GM23338 (cell line): ENCODE data around the gene GRID2. TPM values are rescaled to one million over a fixed set of nuclear protein-coding genes. Genes with fewer than 3 reads are reported as not detected.
A peak's percentile ranks its signal among the peaks of the same experiment; 100 is the strongest.

Source experiments
- ATAC-seq: fragments of 200-7000 bp; cut with Tn5 transposase; 3 replicates; pipeline ENCODE4 v1.9.1; 2020
- DNase-seq: peaks from one replicate; pipeline ENCODE4 v3.0.0-alpha.2; 2015; ENCODE audit warnings: low spot score
- H2AFZ ChIP-seq: fragments of 200-600 bp; sonication (generic); 2 replicates; pipeline ENCODE4 v1.8.0; 2016; ENCODE audit warnings: antibody characterized with exemption, mild to moderate bottlenecking, moderate library complexity
- H3F3A ChIP-seq: fragments of 200-600 bp; sonication (generic); replicated peaks from 2 replicates; pipeline ENCODE4 v1.8.0; 2017; ENCODE audit warnings: antibody characterized with exemption, mixed run types, low read depth
- H3K27ac ChIP-seq: fragments of 200-600 bp; sonication (generic); 2 replicates; pipeline ENCODE4 v1.6.1; 2016; ENCODE audit warnings: low read depth
- H3K27me3 ChIP-seq: fragments of 200-600 bp; sonication (generic); 2 replicates; pipeline ENCODE4 v1.8.0; 2016; ENCODE audit warnings: mild to moderate bottlenecking, mixed run types, moderate library complexity; ENCODE audit not compliant: insufficient read depth
- H3K36me3 ChIP-seq: fragments of 200-600 bp; sonication (generic); 2 replicates; pipeline ENCODE4 v1.8.0; 2016; ENCODE audit warnings: mild to moderate bottlenecking; ENCODE audit not compliant: insufficient read depth
- H3K4me1 ChIP-seq: fragments of 200-600 bp; sonication (generic); 2 replicates; pipeline ENCODE4 v1.8.0; 2016; ENCODE audit warnings: mild to moderate bottlenecking, moderate library complexity; ENCODE audit not compliant: insufficient read depth
- H3K4me2 ChIP-seq: fragments of 200-600 bp; sonication (generic); 2 replicates; pipeline ENCODE4 v1.7.1; 2017; ENCODE audit warnings: mixed run types
- H3K4me3 ChIP-seq: fragments of 200-600 bp; sonication (generic); 2 replicates; pipeline ENCODE4 v1.6.1; 2016; ENCODE audit warnings: mixed run types
- H3K79me2 ChIP-seq: fragments of 200-600 bp; sonication (generic); replicated peaks from 2 replicates; pipeline ENCODE4 v1.8.0; 2017; ENCODE audit warnings: mild to moderate bottlenecking; ENCODE audit not compliant: insufficient read depth
- H3K9me2 ChIP-seq: fragments of 200-600 bp; sonication (generic); 2 replicates; pipeline ENCODE4 v1.8.0; 2017; ENCODE audit not compliant: insufficient read depth
- H4K20me1 ChIP-seq: fragments of 200-600 bp; sonication (generic); replicated peaks from 2 replicates; pipeline ENCODE4 v1.8.0; 2017; ENCODE audit warnings: mild to moderate bottlenecking; ENCODE audit not compliant: insufficient read depth
- H3K27ac Mint-ChIP-seq: 2 replicates; pipeline ENCODE4 v1.8.0; 2020; ENCODE audit warnings: inconsistent platforms, mild to moderate bottlenecking, moderate library complexity, mixed read lengths
- H3K27me3 Mint-ChIP-seq: 3 replicates; pipeline ENCODE4 v1.8.0; 2022; ENCODE audit warnings: low read depth, mild to moderate bottlenecking, moderate library complexity, mixed read lengths, inconsistent platforms; ENCODE audit not compliant: insufficient read depth, poor library complexity
- H3K36me3 Mint-ChIP-seq: 3 replicates; pipeline ENCODE4 v1.8.0; 2021; ENCODE audit warnings: low read depth, mild to moderate bottlenecking, inconsistent platforms, moderate library complexity, mixed read lengths
- H3K4me1 Mint-ChIP-seq: 3 replicates; pipeline ENCODE4 v1.8.0; 2020; ENCODE audit warnings: mild to moderate bottlenecking, inconsistent platforms, mixed read lengths
- H3K4me3 Mint-ChIP-seq: 3 replicates; pipeline ENCODE4 v1.8.0; 2021; ENCODE audit warnings: moderate library complexity, mild to moderate bottlenecking, inconsistent platforms, mixed read lengths
- H3K9me3 Mint-ChIP-seq: 3 replicates; pipeline ENCODE4 v1.8.0; 2020; ENCODE audit warnings: moderate library complexity, mild to moderate bottlenecking, inconsistent platforms, mixed read lengths
- CREB1 ChIP-seq: fragments of 250-450 bp; sonication (Bioruptor Pico); IDR thresholded peaks from 2 replicates; pipeline ENCODE4 v1.5.0; 2020; ENCODE audit warnings: low read depth, mild to moderate bottlenecking, moderate library complexity
- CTCF ChIP-seq, 2 experiments: fragments of 200-600 bp in 1 of 2; sonication (generic) in 1 of 2; conservative IDR thresholded peaks; 2 replicates each; pipeline versions ENCODE4 v1.5.1 to v1.6.1; 2016 to 2017; ENCODE audit warnings: antibody characterized with exemption in 2 of 2, low read depth in 2 of 2, mild to moderate bottlenecking in 2 of 2, moderate library complexity in 1 of 2
- EZH2 ChIP-seq: fragments of 200-600 bp; sonication (generic); IDR thresholded peaks from one replicate; pipeline ENCODE4 v1.8.0; 2017; ENCODE audit warnings: antibody characterized with exemption, mild to moderate bottlenecking, low read depth; ENCODE audit not compliant: unreplicated experiment
- EZH2phosphoT487 ChIP-seq: fragments of 200-600 bp; sonication (generic); IDR thresholded peaks from one replicate; pipeline ENCODE4 v1.8.1; 2018; ENCODE audit warnings: antibody characterized with exemption; ENCODE audit not compliant: unreplicated experiment
- JUNB ChIP-seq: IDR thresholded peaks from one replicate; pipeline ENCODE4 v1.6.1; 2016; ENCODE audit warnings: antibody characterized with exemption; ENCODE audit not compliant: unreplicated experiment
- NANOG ChIP-seq: IDR thresholded peaks from 2 replicates; pipeline ENCODE4 v1.6.1; 2016; ENCODE audit warnings: antibody characterized with exemption, borderline replicate concordance
- POLR2AphosphoS5 ChIP-seq: IDR thresholded peaks from 2 replicates; pipeline ENCODE4 v1.6.1; 2016; ENCODE audit warnings: antibody characterized with exemption, low read depth
- REST ChIP-seq: IDR thresholded peaks from one replicate; pipeline ENCODE4 v1.6.1; 2018; ENCODE audit warnings: antibody characterized with exemption; ENCODE audit not compliant: unreplicated experiment
- STAT1 ChIP-seq: IDR thresholded peaks from one replicate; pipeline ENCODE4 v1.6.1; 2016; ENCODE audit warnings: antibody characterized with exemption; ENCODE audit not compliant: unreplicated experiment
- ZNF114 ChIP-seq: fragments of 250-450 bp; sonication (Bioruptor Pico); IDR thresholded peaks from 2 replicates; pipeline ENCODE4 v1.5.0; 2020; ENCODE audit warnings: mild to moderate bottlenecking, moderate library complexity
- ZNF331 ChIP-seq: fragments of 250-450 bp; sonication (Bioruptor Pico); IDR thresholded peaks from 2 replicates; pipeline ENCODE4 v1.5.0; 2020; ENCODE audit warnings: low read depth, mild to moderate bottlenecking, moderate library complexity
- polyA plus RNA-seq: library from polyadenylated mRNA; unstranded; fragments of >200 nt; fragmentation: Nextera tagmentation; extraction: Ambion mirVana; gene quantifications from 2 replicates; pipeline ENCODE4 v1.2.1, GENCODE V29; 2016
- total RNA-seq: library from RNA; depleted of rRNA; stranded (reverse); fragments of >200 nt; shearing (Covaris generic); gene quantifications from 2 replicates; pipeline ENCODE4 v1.2.3, GENCODE V29; 2014
- TF ChIP-seq, protein P1 (sequence below): IDR thresholded peaks from 2 replicates; pipeline ENCODE4 v1.6.1; 2016; ENCODE audit warnings: antibody characterized with exemption
- TF ChIP-seq, protein P2 (sequence below): fragments of 250-450 bp; sonication (Bioruptor Pico); IDR thresholded peaks from 2 replicates; pipeline ENCODE4 v1.5.0; 2020; ENCODE audit warnings: mild to moderate bottlenecking, moderate library complexity

Gene GRID2
- total and polyA plus RNA-seq, 2 experiments from 2014 or later = 19.9 to 65.4 TPM

GRCh38 chr4:93732509-93732908, 1428.7 kb downstream of the GRID2 start:
- no peak overlapping the region for H3K4me3 Mint-ChIP-seq
- no peaks in the 10 kb centered on the region for H3K9me2 ChIP-seq
- TF ChIP-seq CREB1 (CRISPR knock-in tag) = no peak
- no peak for TF ChIP-seq POLR2AphosphoS5
- no peak for TF ChIP-seq NANOG
- no peak for TF ChIP-seq REST
- TF ChIP-seq STAT1 = no peak
- TF ChIP-seq, protein P1, sequence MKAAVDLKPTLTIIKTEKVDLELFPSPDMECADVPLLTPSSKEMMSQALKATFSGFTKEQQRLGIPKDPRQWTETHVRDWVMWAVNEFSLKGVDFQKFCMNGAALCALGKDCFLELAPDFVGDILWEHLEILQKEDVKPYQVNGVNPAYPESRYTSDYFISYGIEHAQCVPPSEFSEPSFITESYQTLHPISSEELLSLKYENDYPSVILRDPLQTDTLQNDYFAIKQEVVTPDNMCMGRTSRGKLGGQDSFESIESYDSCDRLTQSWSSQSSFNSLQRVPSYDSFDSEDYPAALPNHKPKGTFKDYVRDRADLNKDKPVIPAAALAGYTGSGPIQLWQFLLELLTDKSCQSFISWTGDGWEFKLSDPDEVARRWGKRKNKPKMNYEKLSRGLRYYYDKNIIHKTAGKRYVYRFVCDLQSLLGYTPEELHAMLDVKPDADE = no peak
- no peak for TF ChIP-seq EZH2phosphoT487
- no peak for TF ChIP-seq ZNF114
- no peak for TF ChIP-seq JUNB
- TF ChIP-seq, protein P2, sequence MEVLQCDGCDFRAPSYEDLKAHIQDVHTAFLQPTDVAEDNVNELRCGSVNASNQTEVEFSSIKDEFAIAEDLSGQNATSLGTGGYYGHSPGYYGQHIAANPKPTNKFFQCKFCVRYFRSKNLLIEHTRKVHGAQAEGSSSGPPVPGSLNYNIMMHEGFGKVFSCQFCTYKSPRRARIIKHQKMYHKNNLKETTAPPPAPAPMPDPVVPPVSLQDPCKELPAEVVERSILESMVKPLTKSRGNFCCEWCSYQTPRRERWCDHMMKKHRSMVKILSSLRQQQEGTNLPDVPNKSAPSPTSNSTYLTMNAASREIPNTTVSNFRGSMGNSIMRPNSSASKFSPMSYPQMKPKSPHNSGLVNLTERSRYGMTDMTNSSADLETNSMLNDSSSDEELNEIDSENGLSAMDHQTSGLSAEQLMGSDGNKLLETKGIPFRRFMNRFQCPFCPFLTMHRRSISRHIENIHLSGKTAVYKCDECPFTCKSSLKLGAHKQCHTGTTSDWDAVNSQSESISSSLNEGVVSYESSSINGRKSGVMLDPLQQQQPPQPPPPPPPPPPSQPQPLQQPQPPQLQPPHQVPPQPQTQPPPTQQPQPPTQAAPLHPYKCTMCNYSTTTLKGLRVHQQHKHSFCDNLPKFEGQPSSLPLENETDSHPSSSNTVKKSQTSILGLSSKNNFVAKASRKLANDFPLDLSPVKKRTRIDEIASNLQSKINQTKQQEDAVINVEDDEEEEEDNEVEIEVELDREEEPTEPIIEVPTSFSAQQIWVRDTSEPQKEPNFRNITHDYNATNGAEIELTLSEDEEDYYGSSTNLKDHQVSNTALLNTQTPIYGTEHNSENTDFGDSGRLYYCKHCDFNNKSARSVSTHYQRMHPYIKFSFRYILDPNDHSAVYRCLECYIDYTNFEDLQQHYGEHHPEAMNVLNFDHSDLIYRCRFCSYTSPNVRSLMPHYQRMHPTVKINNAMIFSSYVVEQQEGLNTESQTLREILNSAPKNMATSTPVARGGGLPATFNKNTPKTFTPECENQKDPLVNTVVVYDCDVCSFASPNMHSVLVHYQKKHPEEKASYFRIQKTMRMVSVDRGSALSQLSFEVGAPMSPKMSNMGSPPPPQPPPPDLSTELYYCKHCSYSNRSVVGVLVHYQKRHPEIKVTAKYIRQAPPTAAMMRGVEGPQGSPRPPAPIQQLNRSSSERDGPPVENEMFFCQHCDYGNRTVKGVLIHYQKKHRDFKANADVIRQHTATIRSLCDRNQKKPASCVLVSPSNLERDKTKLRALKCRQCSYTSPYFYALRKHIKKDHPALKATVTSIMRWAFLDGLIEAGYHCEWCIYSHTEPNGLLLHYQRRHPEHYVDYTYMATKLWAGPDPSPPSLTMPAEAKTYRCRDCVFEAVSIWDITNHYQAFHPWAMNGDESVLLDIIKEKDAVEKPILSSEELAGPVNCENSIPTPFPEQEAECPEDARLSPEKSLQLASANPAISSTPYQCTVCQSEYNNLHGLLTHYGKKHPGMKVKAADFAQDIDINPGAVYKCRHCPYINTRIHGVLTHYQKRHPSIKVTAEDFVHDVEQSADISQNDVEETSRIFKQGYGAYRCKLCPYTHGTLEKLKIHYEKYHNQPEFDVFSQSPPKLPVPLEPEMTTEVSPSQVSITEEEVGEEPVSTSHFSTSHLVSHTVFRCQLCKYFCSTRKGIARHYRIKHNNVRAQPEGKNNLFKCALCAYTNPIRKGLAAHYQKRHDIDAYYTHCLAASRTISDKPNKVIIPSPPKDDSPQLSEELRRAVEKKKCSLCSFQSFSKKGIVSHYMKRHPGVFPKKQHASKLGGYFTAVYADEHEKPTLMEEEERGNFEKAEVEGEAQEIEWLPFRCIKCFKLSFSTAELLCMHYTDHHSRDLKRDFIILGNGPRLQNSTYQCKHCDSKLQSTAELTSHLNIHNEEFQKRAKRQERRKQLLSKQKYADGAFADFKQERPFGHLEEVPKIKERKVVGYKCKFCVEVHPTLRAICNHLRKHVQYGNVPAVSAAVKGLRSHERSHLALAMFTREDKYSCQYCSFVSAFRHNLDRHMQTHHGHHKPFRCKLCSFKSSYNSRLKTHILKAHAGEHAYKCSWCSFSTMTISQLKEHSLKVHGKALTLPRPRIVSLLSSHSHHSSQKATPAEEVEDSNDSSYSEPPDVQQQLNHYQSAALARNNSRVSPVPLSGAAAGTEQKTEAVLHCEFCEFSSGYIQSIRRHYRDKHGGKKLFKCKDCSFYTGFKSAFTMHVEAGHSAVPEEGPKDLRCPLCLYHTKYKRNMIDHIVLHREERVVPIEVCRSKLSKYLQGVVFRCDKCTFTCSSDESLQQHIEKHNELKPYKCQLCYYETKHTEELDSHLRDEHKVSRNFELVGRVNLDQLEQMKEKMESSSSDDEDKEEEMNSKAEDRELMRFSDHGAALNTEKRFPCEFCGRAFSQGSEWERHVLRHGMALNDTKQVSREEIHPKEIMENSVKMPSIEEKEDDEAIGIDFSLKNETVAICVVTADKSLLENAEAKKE (CRISPR knock-in tag) = no peak
- TF ChIP-seq CTCF (conservative IDR thresholded peaks at IDR 0.05; ENCODE audit: low read depth in 2 of 2) = no peak
- no peak for TF ChIP-seq ZNF331 (CRISPR knock-in tag)
- TF ChIP-seq EZH2 = no peak
- H3K79me2 ChIP-seq = no peaks in the 10 kb centered on the region
- peaks cover 4% of the 10 kb centered on the region for H3K27me3 Mint-ChIP-seq
- H3K4me3 ChIP-seq = no peak overlapping the region
- H2AFZ ChIP-seq = no peak overlapping the region
- 0 out of 2 replicates have a peak, but pooled peaks cover 3% of the 10 kb centered on the region for H4K20me1 ChIP-seq
- no peaks in the 10 kb centered on the region for H3K36me3 Mint-ChIP-seq
- no peaks in the 10 kb centered on the region for H3F3A ChIP-seq
- peak overlapping the region; percentile 44 for H3K4me2 ChIP-seq
- H3K27ac ChIP-seq = no peak overlapping the region
- H3K9me3 Mint-ChIP-seq = no peaks in the 10 kb centered on the region
- peaks cover 41% of the 10 kb centered on the region for H3K4me1 Mint-ChIP-seq
- peaks cover 48% of the 10 kb centered on the region for H3K4me1 ChIP-seq
- DNase-seq (no peak), ATAC-seq (no peak)
- no peak overlapping the region for H3K27ac Mint-ChIP-seq
- peaks cover 3% of the 10 kb centered on the region; the same call in 1 of the 2 replicates for H3K36me3 ChIP-seq
- no peaks in the 10 kb centered on the region for H3K27me3 ChIP-seq
